DOHH2 (cell line): ENCODE data around the gene CSMD2.
A peak's percentile ranks its signal among the peaks of the same experiment; 100 is the strongest.

Experiments
- H3F3A ChIP-seq: fragments of 200-600 bp; sonication (generic), shearing (Covaris generic); 2 replicates; pipeline ENCODE4 v1.6.0; 2016; ENCODE audit warnings: antibody characterized with exemption, mild to moderate bottlenecking; ENCODE audit not compliant: control insufficient read depth, insufficient read depth
- H3K27ac ChIP-seq: fragments of 200-600 bp; sonication (generic); 2 replicates; pipeline ENCODE4 v1.5.1; 2014; ENCODE audit warnings: low read depth, mild to moderate bottlenecking, low read length, moderate library complexity
- H3K27me3 ChIP-seq: fragments of 200-600 bp; sonication (generic); 2 replicates; pipeline ENCODE4 v1.6.1; 2014; ENCODE audit warnings: mild to moderate bottlenecking, low read length, mixed read lengths; ENCODE audit not compliant: control insufficient read depth
- H3K36me3 ChIP-seq: fragments of 200-600 bp; sonication (generic); 2 replicates; pipeline ENCODE4 v1.6.1; 2014; ENCODE audit warnings: mild to moderate bottlenecking, low read length, moderate library complexity, mixed read lengths; ENCODE audit not compliant: control insufficient read depth
- H3K4me1 ChIP-seq: fragments of 200-600 bp; sonication (generic); 2 replicates; pipeline ENCODE4 v1.6.1; 2014; ENCODE audit warnings: mild to moderate bottlenecking, low read length, mixed read lengths; ENCODE audit not compliant: control insufficient read depth
- H3K4me2 ChIP-seq: fragments of 200-600 bp; sonication (generic); 2 replicates; pipeline ENCODE4 v1.6.0; 2014; ENCODE audit warnings: mild to moderate bottlenecking, low read length, moderate library complexity
- H3K4me3 ChIP-seq: fragments of 200-600 bp; sonication (generic); 2 replicates; pipeline ENCODE4 v1.5.1; 2014; ENCODE audit warnings: mild to moderate bottlenecking, low read length, mixed read lengths
- H3K79me2 ChIP-seq: fragments of 200-600 bp; sonication (generic); 2 replicates; pipeline ENCODE4 v1.6.1; 2014; ENCODE audit warnings: mild to moderate bottlenecking, low read length, mixed read lengths; ENCODE audit not compliant: control insufficient read depth
- H3K9me2 ChIP-seq: fragments of 200-600 bp; sonication (generic); replicated peaks from 2 replicates; pipeline ENCODE4 v1.6.1; 2014; ENCODE audit warnings: mild to moderate bottlenecking, low read length, mixed read lengths; ENCODE audit not compliant: control insufficient read depth
- H3K9me3 ChIP-seq: fragments of 200-600 bp; sonication (generic); 2 replicates; pipeline ENCODE4 v1.6.1; 2014; ENCODE audit warnings: antibody characterized with exemption, low read length, mixed read lengths; ENCODE audit not compliant: control insufficient read depth, insufficient read depth
- H4K20me1 ChIP-seq: fragments of 200-600 bp; sonication (generic); 2 replicates; pipeline ENCODE4 v1.6.0; 2014; ENCODE audit warnings: low read depth, mild to moderate bottlenecking, antibody characterized with exemption, low read length, moderate library complexity; ENCODE audit not compliant: control insufficient read depth, insufficient read depth
- CTCF ChIP-seq: fragments of 200-600 bp; sonication (generic); IDR thresholded peaks from one replicate; pipeline ENCODE4 v1.5.1; 2014; ENCODE audit warnings: antibody characterized with exemption, mild to moderate bottlenecking, low read depth, low read length; ENCODE audit not compliant: poor library complexity, severe bottlenecking
- EZH2phosphoT487 ChIP-seq: fragments of 200-600 bp; sonication (generic); IDR thresholded peaks from 2 replicates; pipeline ENCODE4 v1.6.1; 2017; ENCODE audit warnings: borderline replicate concordance, mild to moderate bottlenecking, antibody characterized with exemption, low read length, moderate library complexity, mixed read lengths

Gene CSMD2

GRCh38 chr1:33635336-33636012 is 529.6 kb downstream of the CSMD2 start:
- Histone ChIP-seq H3K4me2 (no peak overlapping the region), H3K9me3 (no peaks in the 10 kb centered on the region), H3K4me1 (no peaks in the 10 kb centered on the region), H3F3A (no peaks in the 10 kb centered on the region), H3K4me3 (no peak overlapping the region), H3K27ac (no peak overlapping the region), H3K9me2 (no peaks in the 10 kb centered on the region), H3K36me3 (no peaks in the 10 kb centered on the region), H3K27me3 (peaks cover 14% of the 10 kb centered on the region; the same call in 1 of the 2 replicates), H3K79me2 (no peaks in the 10 kb centered on the region), H4K20me1 (no peaks in the 10 kb centered on the region)
- TF ChIP-seq EZH2phosphoT487: no peak
- no peak for TF ChIP-seq CTCF

- Histone ChIP-seq H4K20me1 (no peaks in the 10 kb centered on the region), H3K9me3 (no peaks in the 10 kb centered on the region), H3K4me1 (no peaks in the 10 kb centered on the region), H3K9me2 (no peaks in the 10 kb centered on the region), H3F3A (no peaks in the 10 kb centered on the region), H3K4me2 (no peak overlapping the region), H3K36me3 (no peaks in the 10 kb centered on the region), H3K27ac (no peak overlapping the region), H3K79me2 (no peaks in the 10 kb centered on the region), H3K27me3 (peaks cover 12% of the 10 kb centered on the region), H3K4me3 (no peak overlapping the region)
- TF ChIP-seq CTCF (peak; percentile 72), EZH2phosphoT487 (no peak)
Measured at GRCh38 chr1:33634806-33635205, 530.2 kb downstream of the CSMD2 start.

GRCh38 chr1:33634143-33634542 is 530.9 kb downstream of the CSMD2 start:
- no peaks in the 10 kb centered on the region for H3K9me2 ChIP-seq
- H3K4me2 ChIP-seq: no peak overlapping the region
- TF ChIP-seq CTCF (no peak), EZH2phosphoT487 (no peak)
- H3K27me3 ChIP-seq: peaks cover 7% of the 10 kb centered on the region
- H3K4me1 ChIP-seq: no peaks in the 10 kb centered on the region
- no peak overlapping the region for H3K4me3 ChIP-seq
- no peaks in the 10 kb centered on the region for H3K79me2 ChIP-seq
- H3K9me3 ChIP-seq: no peaks in the 10 kb centered on the region
- H3K27ac ChIP-seq: no peak overlapping the region
- H4K20me1 ChIP-seq: no peaks in the 10 kb centered on the region
- no peaks in the 10 kb centered on the region for H3F3A ChIP-seq
- no peaks in the 10 kb centered on the region for H3K36me3 ChIP-seq
